Naive thymus-derived CD8-positive, alpha-beta T cell (primary cell): ENCODE measurements around the gene PCDHA10. TPM values are rescaled to one million over a fixed set of nuclear protein-coding genes. Genes with fewer than 3 reads are reported as not detected.
"Not testable (repeated sequence)": the region's sequence is repeated elsewhere in the genome, so short reads cannot be mapped to it uniquely, and the experiment has no call there.

Source experiments
- ATAC-seq, 2 donors: fragments of 150-1000 bp; cut with Tn5 transposase in 1 of 2; sonication (Bioruptor Pico), chemical (Tn5 transposase) in 1 of 2; 1 replicate in 1 of 2; 2 replicates in 1 of 2; pipeline ENCODE4 v1.10.0; 2021; ENCODE audit warnings: mild to moderate bottlenecking in 2 of 2, moderate library complexity in 2 of 2
- POLR2A ChIA-PET: fragments of 350-600 bp; sonication (Branson Sonifier 250); formaldehyde crosslinking; loops from one replicate; lab custom pipeline; 2021; ENCODE audit warnings: antibody characterized with exemption; lab: Charles Lee
- DNase-seq, 10 donors: peaks; one replicate each; pipeline versions ENCODE4 v3.0.0 to v3.0.0-alpha.2; 2020 to 2022
- H3K27ac Mint-ChIP-seq, 10 donors: one replicate each; pipeline ENCODE4 v1.8.0; 2020 to 2022; ENCODE audit warnings: mild to moderate bottlenecking in 10 of 10, mixed read lengths in 10 of 10, moderate library complexity in 4 of 10, inconsistent platforms in 1 of 10
- H3K27me3 Mint-ChIP-seq, 5 donors: one replicate each; pipeline ENCODE4 v1.8.0; 2021 to 2022; ENCODE audit warnings: mixed read lengths in 5 of 5
- H3K36me3 Mint-ChIP-seq, 3 donors: one replicate each; pipeline ENCODE4 v1.8.0; 2020 to 2022; ENCODE audit warnings: mixed read lengths in 3 of 3, mild to moderate bottlenecking in 2 of 3, inconsistent platforms in 1 of 3
- H3K4me1 Mint-ChIP-seq, 4 donors: one replicate each; pipeline ENCODE4 v1.8.0; 2021 to 2022; ENCODE audit warnings: mixed read lengths in 4 of 4
- H3K4me3 Mint-ChIP-seq, 10 donors: one replicate each; pipeline ENCODE4 v1.8.0; 2020 to 2022; ENCODE audit warnings: mild to moderate bottlenecking in 10 of 10, mixed read lengths in 10 of 10, moderate library complexity in 6 of 10, inconsistent platforms in 1 of 10
- H3K9me3 Mint-ChIP-seq, 9 donors: one replicate each; pipeline ENCODE4 v1.8.0; 2020 to 2022; ENCODE audit warnings: mixed read lengths in 9 of 9, mild to moderate bottlenecking in 3 of 9, inconsistent platforms in 1 of 9, moderate library complexity in 1 of 9
- polyA plus RNA-seq, 3 donors: library from polyadenylated mRNA; unstranded; fragments of 300-500 nt; fragmentation: Illumina TruSeq; gene quantifications; one replicate each; pipeline ENCODE4 v1.2.3, GENCODE V29; 2021
- total RNA-seq, 8 experiments: library from RNA in 2 of 8; stranded (reverse) in 2 of 8; gene quantifications; one replicate each; pipeline ENCODE4 v1.2.3 and lab custom pipeline; 2021 to 2026

The PCDHA10 gene
- total RNA-seq (not detected), polyA plus RNA-seq (not detected), total RNA-seq (lab: John Stamatoyannopoulos, UW) (0 to 0.07 (median 0) reads per million in 6 experiments)

- POLR2A ChIA-PET = no interaction called here
- H3K4me3 Mint-ChIP-seq = no peak within 1 kb of the TSS
- H3K27me3 Mint-ChIP-seq = peaks cover 4 to 47% (median 21%) of the 10 kb centered on the region in 5 donors
- H3K36me3 Mint-ChIP-seq = peaks cover 11 to 18% (median 15%) of the 10 kb centered on the region in 3 donors
- ATAC-seq (no peak), DNase-seq (no peak)
- H3K4me1 Mint-ChIP-seq = no peaks in the 10 kb centered on the region
- H3K9me3 Mint-ChIP-seq = peaks cover 0 to 46% (median 27%) of the 10 kb centered on the region in 9 donors
- no peak within 1 kb of the TSS for H3K27ac Mint-ChIP-seq
Measured at GRCh38 chr5:140855772-140856674, at the start of gene PCDHA10. Gene PCDHA10, plus strand, starts transcription at chr5:140855897. Its CDS starts 152 bp downstream, at chr5:140856049.

GRCh38 chr5:140806834-140807775, 48.6 kb upstream of the PCDHA10 start, which contains the start of gene PCDHA4:
Gene PCDHA4, plus strand, starts transcription at chr5:140807068.
- POLR2A ChIA-PET = no interaction called here
- Mint-ChIP-seq H3K27ac (peak within 1 kb of the TSS in 1 of 10 donors; percentile 34), H3K9me3 (peaks cover 17 to 83% (median 44%) of the 10 kb centered on the region in 9 donors), H3K27me3 (peaks cover 19 to 46% (median 33%) of the 10 kb centered on the region in 5 donors), H3K4me1 (no peaks in the 10 kb centered on the region), H3K36me3 (peaks cover 5 to 53% (median 15%) of the 10 kb centered on the region in 3 donors), H3K4me3 (peak within 1 kb of the TSS in 1 of 10 donors; percentile 12)
- DNase-seq (no peak), ATAC-seq (no peak)

- H3K36me3 Mint-ChIP-seq = peaks cover 5 to 64% (median 14%) of the 10 kb centered on the region in 3 donors
- H3K27ac Mint-ChIP-seq, DNase-seq, ATAC-seq, POLR2A ChIA-PET, H3K4me1 Mint-ChIP-seq: not testable (repeated sequence)
- H3K9me3 Mint-ChIP-seq = peaks cover 19 to 92% (median 55%) of the 10 kb centered on the region in 9 donors
- peaks cover 23 to 57% (median 36%) of the 10 kb centered on the region in 5 donors for H3K27me3 Mint-ChIP-seq
- H3K4me3 Mint-ChIP-seq = peak overlapping the region in 1 of 10 donors; percentile 36
Measured at GRCh38 chr5:140808241-140808888, 47.3 kb upstream of the PCDHA10 start.

- ATAC-seq (no peak), DNase-seq (no peak)
- Mint-ChIP-seq H3K27ac (no peak overlapping the region), H3K27me3 (peaks cover 18 to 52% (median 33%) of the 10 kb centered on the region in 5 donors), H3K4me1 (no peaks in the 10 kb centered on the region), H3K36me3 (peaks cover 3 to 61% (median 11%) of the 10 kb centered on the region in 3 donors), H3K9me3 (peaks cover 16 to 90% (median 51%) of the 10 kb centered on the region in 9 donors), H3K4me3 (no peak overlapping the region)
- POLR2A ChIA-PET = no interaction called here
Measured at GRCh38 chr5:140808889-140809291, 46.8 kb upstream of the PCDHA10 start.

GRCh38 chr5:140821375-140822280, 34.1 kb upstream of the PCDHA10 start, which contains the start of gene PCDHA5:
Gene PCDHA5, plus strand, starts transcription at chr5:140821613.
- peaks cover 0 to 33% (median 6%) of the 10 kb centered on the region in 3 donors for H3K36me3 Mint-ChIP-seq
- no peak within 1 kb of the TSS for H3K27ac Mint-ChIP-seq
- DNase-seq (no peak), ATAC-seq (no peak)
- H3K4me3 Mint-ChIP-seq = no peak within 1 kb of the TSS
- POLR2A ChIA-PET = no interaction called here
- peaks cover 8 to 52% (median 20%) of the 10 kb centered on the region in 9 donors for H3K9me3 Mint-ChIP-seq
- no peaks in the 10 kb centered on the region for H3K4me1 Mint-ChIP-seq
- H3K27me3 Mint-ChIP-seq = peaks cover 12 to 18% (median 15%) of the 10 kb centered on the region in 5 donors

GRCh38 chr5:140822281-140822629, 33.4 kb upstream of the PCDHA10 start:
- peaks cover 3 to 37% (median 6%) of the 10 kb centered on the region in 3 donors for H3K36me3 Mint-ChIP-seq
- DNase-seq (no peak), ATAC-seq (no peak)
- POLR2A ChIA-PET = no interaction called here
- H3K4me1 Mint-ChIP-seq = no peaks in the 10 kb centered on the region
- H3K27ac Mint-ChIP-seq = no peak overlapping the region
- peaks cover 13 to 55% (median 24%) of the 10 kb centered on the region in 9 donors for H3K9me3 Mint-ChIP-seq
- peaks cover 19 to 24% (median 20%) of the 10 kb centered on the region in 5 donors for H3K27me3 Mint-ChIP-seq
- H3K4me3 Mint-ChIP-seq = no peak overlapping the region

GRCh38 chr5:140822969-140823368, 32.7 kb upstream of the PCDHA10 start:
- ATAC-seq, H3K4me1 Mint-ChIP-seq, DNase-seq, H3K27ac Mint-ChIP-seq, H3K4me3 Mint-ChIP-seq, POLR2A ChIA-PET: not testable (repeated sequence)
- Mint-ChIP-seq H3K36me3 (peaks cover 7 to 40% (median 13%) of the 10 kb centered on the region in 3 donors), H3K9me3 (peaks cover 16 to 55% (median 24%) of the 10 kb centered on the region in 9 donors), H3K27me3 (peaks cover 18 to 29% (median 26%) of the 10 kb centered on the region in 5 donors)

- no peak for ATAC-seq
- Mint-ChIP-seq H3K4me1 (no peaks in the 10 kb centered on the region), H3K27me3 (peaks cover 18 to 31% (median 29%) of the 10 kb centered on the region in 5 donors), H3K36me3 (peaks cover 7 to 39% (median 15%) of the 10 kb centered on the region in 3 donors), H3K27ac (no peak overlapping the region), H3K4me3 (no peak overlapping the region), H3K9me3 (peaks cover 16 to 55% (median 25%) of the 10 kb centered on the region in 9 donors)
- POLR2A ChIA-PET = no interaction called here
- no peak for DNase-seq
Measured at GRCh38 chr5:140823475-140823874, 32.2 kb upstream of the PCDHA10 start.

GRCh38 chr5:140827704-140828361, 27.9 kb upstream of the PCDHA10 start, which contains the start of gene PCDHA6:
Gene PCDHA6, plus strand, starts transcription at chr5:140827960. Its CDS starts 132 bp downstream, at chr5:140828092.
- no peaks in the 10 kb centered on the region for H3K4me1 Mint-ChIP-seq
- POLR2A ChIA-PET = no interaction called here
- DNase-seq (no peak), ATAC-seq (no peak)
- H3K36me3 Mint-ChIP-seq = peaks cover 15 to 48% (median 18%) of the 10 kb centered on the region in 3 donors
- H3K27ac Mint-ChIP-seq = no peak within 1 kb of the TSS
- no peak within 1 kb of the TSS for H3K4me3 Mint-ChIP-seq
- peaks cover 13 to 69% (median 26%) of the 10 kb centered on the region in 9 donors for H3K9me3 Mint-ChIP-seq
- H3K27me3 Mint-ChIP-seq = peaks cover 28 to 53% (median 42%) of the 10 kb centered on the region in 5 donors

GRCh38 chr5:140828362-140828737, 27.3 kb upstream of the PCDHA10 start:
- POLR2A ChIA-PET = no interaction called here
- Mint-ChIP-seq H3K4me1 (no peaks in the 10 kb centered on the region), H3K9me3 (peaks cover 13 to 72% (median 30%) of the 10 kb centered on the region in 9 donors), H3K36me3 (peaks cover 17 to 51% (median 21%) of the 10 kb centered on the region in 3 donors), H3K27ac (no peak overlapping the region), H3K4me3 (no peak overlapping the region), H3K27me3 (peaks cover 32 to 58% (median 46%) of the 10 kb centered on the region in 5 donors)
- DNase-seq (no peak), ATAC-seq (no peak)
